GM18868 (cell line): ENCODE data around the gene RUVBL1.

ENCODE experiments used
- ATAC-seq: cut with Tn5 transposase; IDR thresholded peaks from one replicate; pipeline ENCODE4 v1.9.1; 2021; ENCODE audit warnings: mild to moderate bottlenecking, moderate library complexity; ENCODE audit not compliant: unreplicated experiment

The RUVBL1 gene

GRCh38 chr3:128143496-128143895 lies 19.9 kb upstream of the RUVBL1 start:
- ATAC-seq: no peak

GRCh38 chr3:128133273-128133883 lies 9.8 kb upstream of the RUVBL1 start:
- ATAC-seq: no peak

GRCh38 chr3:128131897-128132646 lies 8.5 kb upstream of the RUVBL1 start:
- no peak for ATAC-seq

GRCh38 chr3:128128251-128128650 lies 4.6 kb upstream of the RUVBL1 start:
- ATAC-seq: no peak

- no peak for ATAC-seq
Observed at GRCh38 chr3:128127236-128127635, 3.6 kb upstream of the RUVBL1 start.

GRCh38 chr3:128123156-128123537 lies 465 bp downstream of the RUVBL1 start:
- ATAC-seq: no peak

GRCh38 chr3:128122013-128122412 lies 1.6 kb downstream of the RUVBL1 start:
- ATAC-seq: no peak

GRCh38 chr3:128113817-128114794 lies 9.5 kb downstream of the RUVBL1 start:
- ATAC-seq: no peak

GRCh38 chr3:128112357-128112968 lies 11.1 kb downstream of the RUVBL1 start:
- ATAC-seq: no peak

GRCh38 chr3:128111147-128111546 lies 12.5 kb downstream of the RUVBL1 start:
- ATAC-seq: no peak

GRCh38 chr3:128107834-128108233 lies 15.8 kb downstream of the RUVBL1 start:
- no peak for ATAC-seq

- no peak for ATAC-seq
Observed at GRCh38 chr3:128103136-128103676, 20.4 kb downstream of the RUVBL1 start.

- no peak for ATAC-seq
Observed at GRCh38 chr3:128100638-128101037, 23.0 kb downstream of the RUVBL1 start.

- no peak for ATAC-seq
Observed at GRCh38 chr3:128100161-128100560, 23.5 kb downstream of the RUVBL1 start.

GRCh38 chr3:128098234-128098633 lies 25.4 kb downstream of the RUVBL1 start:
- ATAC-seq: no peak

GRCh38 chr3:128095222-128095703 lies 28.3 kb downstream of the RUVBL1 start:
- peak; percentile 83 for ATAC-seq

- ATAC-seq: no peak
Observed at GRCh38 chr3:128094295-128095151, 29.1 kb downstream of the RUVBL1 start.

GRCh38 chr3:128091586-128091985 lies 32.0 kb downstream of the RUVBL1 start:
- ATAC-seq: no peak

- no peak for ATAC-seq
Observed at GRCh38 chr3:128089135-128089534, 34.5 kb downstream of the RUVBL1 start.

- no peak for ATAC-seq
Observed at GRCh38 chr3:128084675-128085021, 39.0 kb downstream of the RUVBL1 start.
